Activated CD4-positive, alpha-beta T cell treated with anti-CD3 and anti-CD28 coated beads, Interleukin-2, amount 10 ng/mL, durations not matched to agents 7 days and 5 days (primary cell): ENCODE data around the gene TRPM2. TPM values are rescaled to one million over a fixed set of nuclear protein-coding genes. Genes with fewer than 3 reads are reported as not detected.

Experiments used
- CTCF ChIA-PET: fragments of 350-600 bp; sonication (Branson Sonifier 250); formaldehyde crosslinking; loops from one replicate; lab custom pipeline; 2021; ENCODE audit warnings: antibody characterized with exemption; lab: Charles Lee
- POLR2A ChIA-PET: fragments of 350-600 bp; sonication (Branson Sonifier 250); formaldehyde crosslinking; loops from one replicate; lab custom pipeline; 2021; ENCODE audit warnings: antibody characterized with exemption; lab: Charles Lee
- DNase-seq: peaks from one replicate; pipeline ENCODE4 v3.0.0-alpha.2; 2020
- H3K27ac Mint-ChIP-seq: one replicate; pipeline ENCODE4 v1.8.0; 2021; ENCODE audit warnings: mild to moderate bottlenecking, moderate library complexity, mixed read lengths
- H3K27me3 Mint-ChIP-seq: one replicate; pipeline ENCODE4 v1.8.0; 2021; ENCODE audit warnings: mixed read lengths
- H3K36me3 Mint-ChIP-seq: one replicate; pipeline ENCODE4 v1.8.0; 2021; ENCODE audit warnings: low read depth, mixed read lengths
- H3K4me1 Mint-ChIP-seq: one replicate; pipeline ENCODE4 v1.8.0; 2021; ENCODE audit warnings: mixed read lengths
- H3K4me3 Mint-ChIP-seq: one replicate; pipeline ENCODE4 v1.8.0; 2021; ENCODE audit warnings: mild to moderate bottlenecking, moderate library complexity, mixed read lengths
- H3K9me3 Mint-ChIP-seq: one replicate; pipeline ENCODE4 v1.8.0; 2021; ENCODE audit warnings: mixed read lengths
- total RNA-seq, 2 experiments: library from RNA; stranded (reverse); gene quantifications; one replicate each; pipeline ENCODE4 v1.2.3, GENCODE V29; 2021

Gene TRPM2
- total RNA-seq, 2 experiments from 2014 or later = 13.9 to 15.2 TPM

DNA sequence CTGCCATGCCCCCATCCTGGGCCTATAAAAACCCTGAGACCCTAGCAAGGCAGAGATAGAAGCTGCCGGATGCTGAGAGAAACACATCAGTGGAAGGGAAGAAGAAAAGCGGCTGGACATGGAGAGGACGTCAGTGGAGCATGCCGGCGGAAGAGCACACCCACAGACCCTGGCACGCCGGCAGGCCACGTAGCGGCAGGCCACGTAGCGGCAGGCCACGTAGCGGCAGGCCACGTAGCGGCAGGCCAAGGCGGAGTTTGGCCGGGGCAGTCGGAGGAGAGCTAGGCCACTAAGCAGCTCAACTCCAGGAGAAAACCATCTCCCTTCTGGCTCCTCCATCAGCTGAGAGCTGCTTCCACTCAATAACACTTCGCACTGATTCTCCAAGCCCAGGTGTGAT, 137.0 kb downstream of the TRPM2 start:
- no peak overlapping the region for H3K4me3 Mint-ChIP-seq
- peaks cover 23% of the 10 kb centered on the region for H3K9me3 Mint-ChIP-seq
- DNase-seq = no peak
- H3K27ac Mint-ChIP-seq = no peak overlapping the region
- H3K4me1 Mint-ChIP-seq = peaks cover 6% of the 10 kb centered on the region
- H3K36me3 Mint-ChIP-seq = peaks cover 9% of the 10 kb centered on the region
- ChIA-PET POLR2A (no interaction called here), CTCF (interaction anchor here (1.4 kb wide), 1 partner anchor 303 kb away, joined by 3 read pairs; no protein-coding TSS in a partner anchor)
- H3K27me3 Mint-ChIP-seq = peaks cover 2% of the 10 kb centered on the region

DNA sequence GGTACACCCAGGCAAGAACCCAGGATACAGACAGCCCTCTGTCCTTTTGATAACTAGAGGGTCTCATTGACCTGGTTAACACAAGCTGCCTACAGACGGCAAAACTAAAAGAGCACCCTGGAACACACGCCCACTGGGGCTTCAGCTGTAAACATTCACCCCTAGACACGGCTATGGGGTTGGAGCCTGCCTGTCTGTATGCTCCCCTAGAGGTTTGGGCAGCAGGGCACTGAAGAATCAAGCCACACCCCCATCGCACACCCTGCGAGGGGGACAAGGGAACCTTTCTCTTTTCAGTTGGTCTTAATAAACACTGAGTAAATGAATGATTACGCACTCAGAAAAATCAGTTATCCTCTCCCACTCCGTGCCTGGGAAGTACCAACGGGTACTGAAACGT, 137.4 kb downstream of the TRPM2 start:
- DNase-seq = no peak
- H3K36me3 Mint-ChIP-seq = peaks cover 9% of the 10 kb centered on the region
- H3K9me3 Mint-ChIP-seq = peaks cover 23% of the 10 kb centered on the region
- H3K27ac Mint-ChIP-seq = no peak overlapping the region
- peaks cover 6% of the 10 kb centered on the region for H3K4me1 Mint-ChIP-seq
- POLR2A ChIA-PET = no interaction called here
- H3K4me3 Mint-ChIP-seq = no peak overlapping the region
- peaks cover 2% of the 10 kb centered on the region for H3K27me3 Mint-ChIP-seq
- CTCF ChIA-PET = interaction anchor here (1.4 kb wide), 1 partner anchor 303 kb away, joined by 3 read pairs; no protein-coding TSS in a partner anchor

Other genes with a start within 250 kb of the TRPM2 start
- gene PWP2, start 246.2 kb upstream of the TRPM2 start, total RNA-seq = 10 to 100 TPM; 24.2 to 29.0 TPM
- gene GATD3, start 219.9 kb upstream of the TRPM2 start, total RNA-seq = 10 to 100 TPM; 41.7 to 50.2 TPM
- 1 to 10 TPM; 4.9 to 5.5 TPM for gene ICOSLG, start 112.7 kb upstream of the TRPM2 start, total RNA-seq
- not detected for gene DNMT3L, start 91.7 kb upstream of the TRPM2 start, total RNA-seq
- under 1 TPM; 0.27 to 0.30 TPM for gene AIRE, start 67.7 kb upstream of the TRPM2 start, total RNA-seq
- gene PFKL, start 53.6 kb upstream of the TRPM2 start, total RNA-seq = 100 to 1,000 TPM; 190 to 210 TPM
- 10 to 100 TPM; 11.6 to 16.0 TPM for gene CFAP410, start 14.2 kb upstream of the TRPM2 start, total RNA-seq
- 1 to 10 TPM; 5.0 to 5.1 TPM for gene LRRC3, start 101.9 kb downstream of the TRPM2 start, total RNA-seq
- gene KRTAP10-1, start 186.6 kb downstream of the TRPM2 start, total RNA-seq = not detected
- not detected for gene KRTAP10-2, start 197.9 kb downstream of the TRPM2 start, total RNA-seq
- not detected for gene KRTAP10-3, start 205.2 kb downstream of the TRPM2 start, total RNA-seq
- not detected for gene KRTAP10-4, start 220.1 kb downstream of the TRPM2 start, total RNA-seq
- gene KRTAP10-5, start 227.0 kb downstream of the TRPM2 start, total RNA-seq = not detected
- not detected for gene KRTAP10-6, start 238.9 kb downstream of the TRPM2 start, total RNA-seq
- not detected for gene KRTAP10-7, start 247.0 kb downstream of the TRPM2 start, total RNA-seq